Thyroid gland (tissue), 4 donors: Measurements from ENCODE around the gene POLN. TPM values are rescaled to one million over a fixed set of nuclear protein-coding genes. Genes with fewer than 3 reads are reported as not detected.

Experiments used
- DNase-seq, 2 donors: peaks; one replicate each; pipeline ENCODE4 v3.0.0-alpha.2; 2019
- H3K27ac ChIP-seq, 3 donors: fragments of 200-600 bp; sonication (generic); 1 replicate in 2 of 3; 2 replicates in 1 of 3; pipeline ENCODE4 v1.5.1; 2016 to 2019; ENCODE audit warnings: mild to moderate bottlenecking in 1 of 3, moderate library complexity in 1 of 3
- H3K27me3 ChIP-seq: fragments of 200-600 bp; sonication (generic); one replicate; pipeline ENCODE4 v1.5.1; 2019
- H3K36me3 ChIP-seq, 2 donors: fragments of 200-600 bp; sonication (generic); one replicate each; pipeline ENCODE4 v1.5.1; 2016 to 2019
- H3K4me1 ChIP-seq, 2 donors: fragments of 200-600 bp; sonication (generic); one replicate each; pipeline ENCODE4 v1.5.1; 2017 to 2019
- H3K4me3 ChIP-seq, 3 donors: fragments of 200-600 bp; sonication (generic); replicated peaks in 1 of 3; 1 replicate in 2 of 3; 2 replicates in 1 of 3; pipeline ENCODE4 v1.5.1; 2016; ENCODE audit warnings: mild to moderate bottlenecking in 1 of 3
- H3K9me3 ChIP-seq: fragments of 200-600 bp; sonication (generic); one replicate; pipeline ENCODE4 v1.5.1; 2017
- CTCF ChIP-seq, 6 experiments: fragments of 200-600 bp in 3 of 6; fragments of 450-650 bp in 3 of 6; sonication (generic) in 3 of 6; IDR thresholded peaks; one replicate each; pipeline ENCODE4 v1.5.1; 2016 to 2019; ENCODE audit warnings: antibody characterized with exemption in 6 of 6, mild to moderate bottlenecking in 2 of 6, inconsistent platforms in 1 of 6, moderate library complexity in 1 of 6
- POLR2A ChIP-seq, 2 donors: fragments of 450-650 bp; IDR thresholded peaks; one replicate each; pipeline ENCODE4 v1.6.1; 2017; ENCODE audit warnings: antibody characterized with exemption in 2 of 2, mild to moderate bottlenecking in 2 of 2, moderate library complexity in 1 of 2
- WGBS, 2 donors: methylation state at CpG; one replicate each; pipeline ENCODE4 v1.1.5; 2017; 5-methylcytosine and 5-hydroxymethylcytosine counted together
- intact Hi-C: fragments of 100-400 bp; cut with DNase I; formaldehyde crosslinking; loops from one replicate; pipeline ENCODE4 v1.15.1; 2023
- total RNA-seq, 4 donors: library from RNA; depleted of rRNA; stranded (reverse); fragments of >200 nt; gene quantifications; one replicate each; pipeline ENCODE4 v1.2.3, GENCODE V29; 2016

Gene POLN
- total RNA-seq, 4 donors from 2014 or later: 1.5 to 5.4 (median 3.0) TPM

DNA sequence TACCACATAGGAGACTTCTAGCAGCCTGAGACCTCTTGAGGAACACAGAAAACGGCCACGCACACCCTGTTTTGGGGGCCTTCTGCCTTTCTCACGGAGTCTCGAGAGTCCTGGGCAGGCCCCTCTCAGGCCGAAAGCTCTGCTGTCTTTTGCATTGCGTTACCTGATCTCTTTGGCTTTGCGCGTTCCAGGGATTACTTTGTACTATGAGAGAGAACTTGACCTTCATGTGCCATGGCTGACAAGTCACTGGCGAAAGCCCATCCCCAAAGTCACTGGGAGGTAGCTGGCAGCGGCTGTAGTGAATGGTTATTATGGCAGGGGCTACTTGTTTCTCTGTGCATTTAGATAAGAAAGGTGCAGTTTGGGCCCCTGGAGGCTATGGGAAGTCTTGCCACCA lies 190.8 kb downstream of the POLN start:
- no peaks in the 10 kb centered on the region for H3K9me3 ChIP-seq
- H3K27ac ChIP-seq: no peak overlapping the region
- intact Hi-C loops: no loop called here
- no peaks in the 10 kb centered on the region for H3K36me3 ChIP-seq
- no peak overlapping the region for H3K4me3 ChIP-seq
- H3K27me3 ChIP-seq: peaks cover 8% of the 10 kb centered on the region
- no peak for DNase-seq
- no peaks in the 10 kb centered on the region for H3K4me1 ChIP-seq
- WGBS, 2 donors: 68 to 73% methylated on average over 10 of the region's 10 CpGs
- TF ChIP-seq CTCF (IDR thresholded peaks at IDR 0.05) (no peak), POLR2A (IDR thresholded peaks at IDR 0.05) (no peak)

GRCh38 chr4:2049811-2050210 lies 192.1 kb downstream of the POLN start:
- Histone ChIP-seq H3K4me3 (no peak overlapping the region), H3K36me3 (no peaks in the 10 kb centered on the region), H3K27ac (no peak overlapping the region), H3K27me3 (peaks cover 8% of the 10 kb centered on the region), H3K9me3 (no peaks in the 10 kb centered on the region), H3K4me1 (no peaks in the 10 kb centered on the region)
- intact Hi-C loops: no loop called here
- no peak for DNase-seq
- no peak for TF ChIP-seq CTCF (IDR thresholded peaks at IDR 0.05)
- TF ChIP-seq POLR2A (IDR thresholded peaks at IDR 0.05): no peak
- 86 to 91% methylated on average over 7 of the region's 7 CpGs for WGBS, 2 donors

- TF ChIP-seq POLR2A (IDR thresholded peaks at IDR 0.05) (no peak), CTCF (IDR thresholded peaks at IDR 0.05) (no peak)
- no peaks in the 10 kb centered on the region for H3K9me3 ChIP-seq
- DNase-seq: no peak
- H3K27me3 ChIP-seq: peaks cover 8% of the 10 kb centered on the region
- no peak overlapping the region for H3K4me3 ChIP-seq
- H3K27ac ChIP-seq: no peak overlapping the region
- H3K4me1 ChIP-seq: no peaks in the 10 kb centered on the region
- intact Hi-C loops: no loop called here
- H3K36me3 ChIP-seq: no peaks in the 10 kb centered on the region
- 92 to 93% methylated on average over 7 of the region's 7 CpGs for WGBS, 2 donors
Measured at GRCh38 chr4:2049381-2049780, 192.5 kb downstream of the POLN start.

DNA sequence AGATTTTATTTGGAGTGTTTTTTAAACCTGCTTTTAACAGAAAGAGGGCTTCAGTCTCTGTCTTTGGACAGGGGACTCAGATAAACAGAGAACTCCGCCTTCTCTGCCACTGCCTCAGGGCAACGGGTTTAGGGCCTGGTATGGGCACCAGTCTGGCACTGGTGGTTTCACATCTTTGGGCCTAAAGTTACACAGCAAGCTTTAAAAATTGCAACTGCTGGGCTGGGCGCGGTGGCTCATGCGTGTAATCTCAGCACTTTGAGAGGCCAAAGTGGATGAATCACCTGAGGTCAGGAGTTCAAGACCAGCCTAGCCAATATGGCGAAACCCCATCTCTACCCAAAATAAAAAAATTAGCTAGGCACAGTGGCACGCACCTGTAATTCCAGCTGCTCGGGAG lies 193.1 kb downstream of the POLN start:
- TF ChIP-seq CTCF (IDR thresholded peaks at IDR 0.05): no peak
- TF ChIP-seq POLR2A (IDR thresholded peaks at IDR 0.05): no peak
- H3K4me1 ChIP-seq: no peaks in the 10 kb centered on the region
- no peak for DNase-seq
- no peak overlapping the region for H3K27ac ChIP-seq
- 85 to 96% methylated on average over 6 to 8 of the region's 8 CpGs for WGBS, 2 donors
- H3K9me3 ChIP-seq: no peaks in the 10 kb centered on the region
- H3K27me3 ChIP-seq: peaks cover 8% of the 10 kb centered on the region
- H3K4me3 ChIP-seq: no peak overlapping the region
- no peaks in the 10 kb centered on the region for H3K36me3 ChIP-seq
- intact Hi-C loops: no loop called here

GRCh38 chr4:2047781-2048581 lies 193.9 kb downstream of the POLN start:
- DNase-seq: no peak
- no peaks in the 10 kb centered on the region for H3K9me3 ChIP-seq
- 89 to 92% methylated on average over 21 to 25 of the region's 25 CpGs for WGBS, 2 donors
- intact Hi-C loops: no loop called here
- H3K36me3 ChIP-seq: no peaks in the 10 kb centered on the region
- no peak overlapping the region for H3K27ac ChIP-seq
- H3K4me1 ChIP-seq: no peaks in the 10 kb centered on the region
- H3K27me3 ChIP-seq: peaks cover 8% of the 10 kb centered on the region
- TF ChIP-seq CTCF (IDR thresholded peaks at IDR 0.05) (no peak), POLR2A (IDR thresholded peaks at IDR 0.05) (no peak)
- H3K4me3 ChIP-seq: no peak overlapping the region
